Fibroblast of lung (primary cell): ENCODE results near the gene ALG12. TPM values are rescaled to one million over a fixed set of nuclear protein-coding genes. Genes with fewer than 3 reads are reported as not detected.
"Not testable (repeated sequence)": the region's sequence is repeated elsewhere in the genome, so short reads cannot be mapped to it uniquely, and the experiment has no call there.

Source experiments
- DNase-seq, 2 donors: peaks; one replicate each; pipeline versions ENCODE4 v3.0.0 to v3.0.0-alpha.2; 2010; ENCODE audit warnings: low read depth in 2 of 2
- H2AFZ ChIP-seq: 2 replicates; pipeline ENCODE4 v1.5.1; 2012; ENCODE audit warnings: low read length, control low read depth, inconsistent platforms
- H3K27ac ChIP-seq: 2 replicates; pipeline ENCODE4 v1.5.1; 2011; ENCODE audit warnings: low read length, control low read depth; ENCODE audit not compliant: insufficient read depth
- H3K27me3 ChIP-seq: 2 replicates; pipeline ENCODE4 v1.5.1; 2011; ENCODE audit warnings: mild to moderate bottlenecking, low read length; ENCODE audit not compliant: control insufficient read depth, insufficient read depth
- H3K36me3 ChIP-seq: 2 replicates; pipeline ENCODE4 v1.5.1; 2011; ENCODE audit warnings: low read length; ENCODE audit not compliant: control insufficient read depth, insufficient read depth
- H3K4me1 ChIP-seq: 2 replicates; pipeline ENCODE4 v1.5.1; 2011; ENCODE audit warnings: low read length; ENCODE audit not compliant: control insufficient read depth, insufficient read depth; ENCODE audit errors: extremely low read depth
- H3K4me2 ChIP-seq: 2 replicates; pipeline ENCODE4 v1.5.1; 2011; ENCODE audit warnings: low read length, control low read depth; ENCODE audit not compliant: insufficient read depth; ENCODE audit errors: extremely low read depth
- H3K4me3 ChIP-seq, 4 experiments: fragments of 200-600 bp in 1 of 4; sonication (generic) in 1 of 4; replicated peaks in 1 of 4; 2 replicates each; pipeline ENCODE4 v1.5.1; 2011 to 2016; ENCODE audit warnings: low read length in 4 of 4, low read depth in 3 of 4, mild to moderate bottlenecking in 3 of 4, control low read depth in 2 of 4, inconsistent platforms in 1 of 4, mixed read lengths in 1 of 4; ENCODE audit not compliant: insufficient read depth in 1 of 4; ENCODE audit errors: control extremely low read depth in 1 of 4
- H3K79me2 ChIP-seq: 2 replicates; pipeline ENCODE4 v1.5.1; 2012; ENCODE audit warnings: mild to moderate bottlenecking, low read length, inconsistent platforms; ENCODE audit not compliant: control insufficient read depth, insufficient read depth
- H3K9ac ChIP-seq: 2 replicates; pipeline ENCODE4 v1.5.1; 2011; ENCODE audit warnings: mild to moderate bottlenecking, low read length, control low read depth; ENCODE audit not compliant: insufficient read depth
- H3K9me3 ChIP-seq: 2 replicates; pipeline ENCODE4 v1.5.1; 2012; ENCODE audit warnings: low read depth, low read length; ENCODE audit not compliant: control insufficient read depth, insufficient read depth
- H4K20me1 ChIP-seq: 2 replicates; pipeline ENCODE4 v1.5.1; 2011; ENCODE audit warnings: low read length; ENCODE audit not compliant: control insufficient read depth, insufficient read depth; ENCODE audit errors: extremely low read depth
- CTCF ChIP-seq, 2 donors: IDR thresholded peaks in 1 of 2; conservative IDR thresholded peaks in 1 of 2; 1 replicate in 1 of 2; 2 replicates in 1 of 2; pipeline ENCODE4 v1.5.1; 2011 to 2012; ENCODE audit warnings: low read length in 2 of 2, control low read depth in 1 of 2, inconsistent platforms in 1 of 2, low read depth in 1 of 2, mild to moderate bottlenecking in 1 of 2
- EZH2 ChIP-seq: IDR thresholded peaks from 2 replicates; pipeline ENCODE4 v1.5.1; 2012; ENCODE audit warnings: low read length, control low read depth, mild to moderate bottlenecking; ENCODE audit errors: missing control alignments
- polyA plus RNA-seq, 2 donors: library from polyadenylated mRNA; depleted of rRNA in 1 of 2; stranded (reverse) in 1 of 2; unstranded in 1 of 2; fragments of >200 nt; gene quantifications; 2 replicates each; pipeline ENCODE4 v1.2.1, GENCODE V29; 2011 to 2012; ENCODE audit warnings: missing spikeins in 1 of 2
- total RNA-seq: library from RNA; depleted of rRNA; stranded (reverse); fragments of >200 nt; gene quantifications from 2 replicates; pipeline ENCODE4 v1.2.1, GENCODE V29; 2014

The ALG12 gene
- total and polyA plus RNA-seq, 2 donors (not counting 1 experiment from before 2014, with no cell fraction given) = 9.6 to 19.0 TPM

GRCh38 chr22:49946612-49947295 is 28.5 kb upstream of the ALG12 start:
- TF ChIP-seq CTCF (conservative IDR thresholded peaks at IDR 0.05 in 1 of 2, IDR thresholded peaks at IDR 0.05 in 1 of 2; ENCODE audit: low read depth in 1 of 2, low read length in 2 of 2) (no peak), EZH2 (no peak)
- Histone ChIP-seq H3K27me3 (no peaks in the 10 kb centered on the region), H3K9me3 (no peaks in the 10 kb centered on the region), H3K4me2 (no peak overlapping the region), H3K4me3 (no peak overlapping the region), H3K36me3 (no peaks in the 10 kb centered on the region), H4K20me1 (no peaks in the 10 kb centered on the region), H3K4me1 (peaks cover 3% of the 10 kb centered on the region), H3K79me2 (no peaks in the 10 kb centered on the region), H2AFZ (no peak overlapping the region), H3K9ac (no peak overlapping the region), H3K27ac (no peak overlapping the region)
- DNase-seq = no peak

DNA sequence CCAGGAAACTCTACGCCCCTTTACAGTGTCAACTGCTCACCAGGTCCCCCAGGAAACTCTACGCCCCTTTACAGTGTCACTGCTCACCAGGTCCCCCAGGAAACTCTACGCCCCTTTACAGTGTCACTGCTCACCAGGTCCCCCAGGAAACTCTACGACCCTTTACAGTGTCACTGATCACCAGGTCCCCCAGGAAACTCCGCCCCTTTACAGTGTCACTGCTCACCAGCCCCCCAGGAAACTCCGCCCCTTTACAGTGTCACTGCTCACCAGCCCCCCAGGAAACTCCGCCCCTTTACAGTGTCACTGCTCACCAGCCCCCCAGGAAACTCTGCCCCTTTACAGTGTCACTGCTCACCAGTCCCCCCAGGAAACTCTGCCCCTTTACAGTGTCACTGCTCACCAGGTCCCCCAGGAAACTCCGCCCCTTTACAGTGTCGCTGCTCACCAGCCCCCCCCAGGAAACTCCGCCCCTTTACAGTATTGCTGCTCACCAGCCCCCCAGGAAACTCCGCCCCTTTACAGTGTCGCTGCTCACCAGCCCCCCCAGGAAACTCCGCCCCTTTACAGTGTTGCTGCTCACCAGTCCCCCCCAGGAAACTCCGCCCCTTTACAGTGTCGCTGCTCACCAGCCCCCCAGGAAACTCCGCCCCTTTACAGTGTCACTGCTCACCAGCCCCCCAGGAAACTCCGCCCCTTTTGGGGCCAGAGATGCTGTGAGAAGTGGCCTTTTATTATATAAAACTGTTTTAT is 27.0 kb upstream of the ALG12 start:
- not testable (repeated sequence) for H3K4me1 ChIP-seq, H4K20me1 ChIP-seq, H3K4me3 ChIP-seq, H3K27me3 ChIP-seq, H3K9me3 ChIP-seq, DNase-seq, H3K79me2 ChIP-seq, H3K4me2 ChIP-seq, H3K27ac ChIP-seq, H3K36me3 ChIP-seq, H2AFZ ChIP-seq, H3K9ac ChIP-seq

- Histone ChIP-seq H3K4me3 (no peak overlapping the region), H3K9ac (no peak overlapping the region), H3K27ac (no peak overlapping the region), H3K9me3 (no peaks in the 10 kb centered on the region), H3K4me2 (no peak overlapping the region), H3K4me1 (no peaks in the 10 kb centered on the region), H3K36me3 (no peaks in the 10 kb centered on the region), H2AFZ (no peak overlapping the region), H3K27me3 (no peaks in the 10 kb centered on the region), H4K20me1 (no peaks in the 10 kb centered on the region), H3K79me2 (no peaks in the 10 kb centered on the region)
- DNase-seq = no peak
- TF ChIP-seq CTCF (conservative IDR thresholded peaks at IDR 0.05 in 1 of 2, IDR thresholded peaks at IDR 0.05 in 1 of 2; ENCODE audit: low read depth in 1 of 2, low read length in 2 of 2) (no peak), EZH2 (no peak)
Measured at GRCh38 chr22:49944399-49944891, 26.2 kb upstream of the ALG12 start.
